B cell (primary cell): ENCODE results near the gene PIK3CB. TPM values are rescaled to one million over a fixed set of nuclear protein-coding genes. Genes with fewer than 3 reads are reported as not detected.

Experiments
- ATAC-seq: fragments of 200-7000 bp; cut with Tn5 transposase; one replicate; pipeline ENCODE4 v1.10.0; 2021; ENCODE audit warnings: low read depth, mild to moderate bottlenecking, moderate number of reproducible peaks, moderate library complexity
- CTCF ChIA-PET: fragments of 350-600 bp; sonication (Branson Sonifier 250); formaldehyde crosslinking; loops from one replicate; lab custom pipeline; 2021; ENCODE audit warnings: antibody characterized with exemption, inconsistent platforms; lab: Charles Lee
- POLR2A ChIA-PET: fragments of 350-600 bp; sonication (Branson Sonifier 250); formaldehyde crosslinking; loops from one replicate; lab custom pipeline; 2021; ENCODE audit warnings: antibody characterized with exemption; lab: Charles Lee
- DNase-seq: peaks from one replicate; pipeline ENCODE4 v3.0.0; 2013
- H2AFZ ChIP-seq: 2 replicates; pipeline ENCODE4 v1.6.1; 2012; ENCODE audit warnings: mild to moderate bottlenecking, low read depth, low read length; ENCODE audit not compliant: insufficient read depth, poor library complexity, severe bottlenecking
- H3K27ac ChIP-seq, 2 donors: 1 replicate in 1 of 2; 2 replicates in 1 of 2; pipeline ENCODE4 v1.5.1; 2012 to 2013; ENCODE audit warnings: low read length in 2 of 2, mild to moderate bottlenecking in 2 of 2, moderate library complexity in 1 of 2
- H3K27me3 ChIP-seq, 4 experiments: fragments of 200-600 bp in 1 of 4; sonication (generic) in 1 of 4; replicated peaks in 1 of 4; 1 replicate in 2 of 4; 2 replicates in 2 of 4; pipeline versions ENCODE4 v1.6.1 to v1.7.0; 2013 to 2016; ENCODE audit warnings: low read length in 3 of 4, mild to moderate bottlenecking in 2 of 4, mixed read lengths in 1 of 4, moderate library complexity in 1 of 4; ENCODE audit not compliant: insufficient read depth in 4 of 4, control insufficient read depth in 3 of 4; ENCODE audit errors: control extremely low read depth in 1 of 4
- H3K36me3 ChIP-seq, 2 experiments: replicated peaks in 1 of 2; 1 replicate in 1 of 2; 2 replicates in 1 of 2; pipeline versions ENCODE4 v1.6.1 to v1.7.1; 2013; ENCODE audit warnings: low read length in 1 of 2; ENCODE audit not compliant: insufficient read depth in 2 of 2, control insufficient read depth in 1 of 2; ENCODE audit errors: control extremely low read depth in 1 of 2, extremely low read depth in 1 of 2
- H3K4me1 ChIP-seq, 2 donors: fragments of 200-600 bp in 1 of 2; sonication (generic) in 1 of 2; 1 replicate in 1 of 2; 2 replicates in 1 of 2; pipeline versions ENCODE4 v1.5.1 to v1.6.1; 2013 to 2017; ENCODE audit warnings: low read length in 2 of 2; ENCODE audit not compliant: control insufficient read depth in 2 of 2, insufficient read depth in 2 of 2
- H3K4me2 ChIP-seq: replicated peaks from 2 replicates; pipeline ENCODE3; 2012; ENCODE audit warnings: mild to moderate bottlenecking, low read depth, low read length; ENCODE audit not compliant: poor library complexity, severe bottlenecking
- H3K4me3 ChIP-seq, 5 experiments: fragments of 200-600 bp in 1 of 5; sonication (generic) in 1 of 5; 1 replicate in 3 of 5; 2 replicates in 2 of 5; pipeline versions ENCODE4 v1.5.1 to v1.7.0; 2011 to 2016; ENCODE audit warnings: low read length in 4 of 5, mild to moderate bottlenecking in 4 of 5, low read depth in 2 of 5, control low read depth in 1 of 5, moderate library complexity in 1 of 5; ENCODE audit not compliant: insufficient read depth in 1 of 5; ENCODE audit errors: control extremely low read depth in 1 of 5, extremely low read depth in 1 of 5
- H3K79me2 ChIP-seq: fragments of 200-600 bp; sonication (generic); one replicate; pipeline ENCODE4 v1.6.0; 2016; ENCODE audit warnings: low read length; ENCODE audit not compliant: control insufficient read depth, insufficient read depth
- H3K9ac ChIP-seq: fragments of 200-600 bp; sonication (generic); 2 replicates; pipeline ENCODE4 v1.6.1; 2017; ENCODE audit warnings: mild to moderate bottlenecking, low read length, moderate library complexity
- H3K9me3 ChIP-seq, 3 donors: one replicate each; pipeline versions ENCODE4 v1.6.1 to v1.7.1; 2013; ENCODE audit warnings: low read length in 2 of 3; ENCODE audit not compliant: control insufficient read depth in 2 of 3, insufficient read depth in 1 of 3; ENCODE audit errors: control extremely low read depth in 1 of 3
- H4K20me1 ChIP-seq: 2 replicates; pipeline ENCODE4 v1.6.0; 2012; ENCODE audit warnings: mild to moderate bottlenecking, low read length; ENCODE audit not compliant: insufficient read depth, control insufficient read depth, poor library complexity, severe bottlenecking
- H3K27ac Mint-ChIP-seq: one replicate; pipeline ENCODE4 v1.8.0; 2021; ENCODE audit warnings: mixed read lengths
- H3K27me3 Mint-ChIP-seq: one replicate; pipeline ENCODE4 v1.8.0; 2021; ENCODE audit warnings: mixed read lengths
- H3K4me1 Mint-ChIP-seq: one replicate; pipeline ENCODE4 v1.8.0; 2021; ENCODE audit warnings: mixed read lengths
- H3K4me3 Mint-ChIP-seq: one replicate; pipeline ENCODE4 v1.8.0; 2021; ENCODE audit warnings: mixed read lengths
- H3K9me3 Mint-ChIP-seq: one replicate; pipeline ENCODE4 v1.8.0; 2022; ENCODE audit warnings: mixed read lengths; ENCODE audit not compliant: insufficient read depth
- CTCF ChIP-seq: fragments of 200-600 bp; IDR thresholded peaks from one replicate; pipeline ENCODE4 v1.8.0; 2022; ENCODE audit warnings: antibody characterized with exemption, mild to moderate bottlenecking
- EZH2 ChIP-seq: IDR thresholded peaks from 2 replicates; pipeline ENCODE4 v1.6.1; 2012; ENCODE audit warnings: borderline replicate concordance, low read depth, mild to moderate bottlenecking, moderate library complexity, low read length; ENCODE audit not compliant: insufficient read depth, poor library complexity, severe bottlenecking
- WGBS: methylation state at CpG from one replicate; pipeline ENCODE4 v1.1.5; 2013; ENCODE audit warnings: missing lambda C conversion rate; ENCODE audit not compliant: insufficient coverage; 5-methylcytosine and 5-hydroxymethylcytosine counted together
- intact Hi-C: fragments of 100-400 bp; cut with micrococcal nuclease; formaldehyde crosslinking; loops from one replicate; pipeline ENCODE4 v1.10.0; 2022
- polyA plus RNA-seq: library from polyadenylated mRNA; depleted of rRNA; stranded (reverse); fragments of >200 nt; gene quantifications from 2 replicates; pipeline ENCODE4 v1.2.3, GENCODE V29; 2012
- total RNA-seq, 2 donors: library from RNA; stranded (reverse); fragments of 120-200 nt in 1 of 2; gene quantifications; 1 replicate in 1 of 2; 2 replicates in 1 of 2; pipeline versions ENCODE4 v1.2.3 to v1.2.4, GENCODE V29; 2013 to 2022

PIK3CB gene
- total and polyA plus RNA-seq, 2 donors (not counting 1 experiment from before 2014, with no cell fraction given), result 3.6 to 29.4 TPM

- POLR2A ChIA-PET, result no interaction called here
- ATAC-seq (no peak), DNase-seq (no peak)
- Histone ChIP-seq H3K79me2 (no peaks in the 10 kb centered on the region), H3K27me3 (no peaks in the 10 kb centered on the region), H3K9ac (no peak overlapping the region), H3K9me3 (no peaks in the 10 kb centered on the region), H4K20me1 (no peaks in the 10 kb centered on the region), H3K4me3 (no peak overlapping the region), H3K4me2 (no peak overlapping the region), H2AFZ (no peak overlapping the region), H3K4me1 (no peaks in the 10 kb centered on the region), H3K27ac (no peak overlapping the region), H3K36me3 (no peaks in the 10 kb centered on the region)
- H3K27me3 Mint-ChIP-seq, result no peaks in the 10 kb centered on the region
- 97% methylated on average over 4 of the region's 4 CpGs for WGBS
- intact Hi-C loops, result no loop called here
- no peak overlapping the region for H3K27ac Mint-ChIP-seq
- H3K4me1 Mint-ChIP-seq, result no peaks in the 10 kb centered on the region
- CTCF ChIA-PET, result no interaction called here
- no peaks in the 10 kb centered on the region for H3K9me3 Mint-ChIP-seq
- TF ChIP-seq EZH2 (no peak), CTCF (no peak)
- H3K4me3 Mint-ChIP-seq, result no peak overlapping the region
These were observed 29.0 kb upstream of the PIK3CB start for GRCh38 chr3:138863776-138864113.

- no peak overlapping the region for H3K4me2 ChIP-seq
- H3K27me3 Mint-ChIP-seq, result no peaks in the 10 kb centered on the region
- 85% methylated on average over 9 of the region's 11 CpGs for WGBS
- no peaks in the 10 kb centered on the region for H3K4me1 Mint-ChIP-seq
- H3K9me3 Mint-ChIP-seq, result no peaks in the 10 kb centered on the region
- POLR2A ChIA-PET, result no interaction called here
- H2AFZ ChIP-seq, result peak overlapping the region; percentile 6
- no peaks in the 10 kb centered on the region for H4K20me1 ChIP-seq
- H3K27ac Mint-ChIP-seq, result no peak overlapping the region
- no peaks in the 10 kb centered on the region for H3K9me3 ChIP-seq
- TF ChIP-seq CTCF (no peak), EZH2 (no peak)
- H3K4me3 ChIP-seq, result no peak overlapping the region
- no peaks in the 10 kb centered on the region for H3K79me2 ChIP-seq
- ATAC-seq (no peak), DNase-seq (no peak)
- no peak overlapping the region for H3K27ac ChIP-seq
- H3K4me3 Mint-ChIP-seq, result no peak overlapping the region
- no peaks in the 10 kb centered on the region for H3K36me3 ChIP-seq
- intact Hi-C loops, result no loop called here
- CTCF ChIA-PET, result no interaction called here
- H3K27me3 ChIP-seq, result no peaks in the 10 kb centered on the region
- H3K4me1 ChIP-seq, result no peaks in the 10 kb centered on the region
- no peak overlapping the region for H3K9ac ChIP-seq
These were observed 28.4 kb upstream of the PIK3CB start for GRCh38 chr3:138862924-138863775.
